GM12878 (cell line): ENCODE measurements around the gene TSLP. TPM values are rescaled to one million over a fixed set of nuclear protein-coding genes. Genes with fewer than 3 reads are reported as not detected.

Experiments used
- CHD4 ChIP-seq: fragments of 200-600 bp; sonication (generic); IDR thresholded peaks from 2 replicates; pipeline ENCODE4 v1.6.1; 2016; ENCODE audit warnings: mild to moderate bottlenecking
- EP300 ChIP-seq, 2 experiments: fragments of 150-350 bp in 1 of 2; IDR thresholded peaks; 2 replicates each; pipeline ENCODE4 v1.6.1; 2011 to 2012; ENCODE audit warnings: low read depth in 2 of 2, low read length in 2 of 2, borderline replicate concordance in 1 of 2, improper control_type of control experiment in 1 of 2, inconsistent platforms in 1 of 2; ENCODE audit not compliant: control insufficient read depth in 1 of 2
- IKZF1 ChIP-seq: fragments of 450-650 bp; conservative IDR thresholded peaks from 2 replicates; pipeline ENCODE4 v1.6.1; 2017; ENCODE audit warnings: antibody characterized with exemption, mild to moderate bottlenecking
- IRF4 ChIP-seq: IDR thresholded peaks from 2 replicates; pipeline ENCODE4 v1.6.1; 2011; ENCODE audit warnings: low read depth, low read length
- NFYA ChIP-seq: IDR thresholded peaks from 2 replicates; pipeline ENCODE4 v1.6.1; 2011; ENCODE audit warnings: low read depth, mild to moderate bottlenecking, low read length, improper control_type of control experiment, borderline replicate concordance
- NR2C2 ChIP-seq: IDR thresholded peaks from 2 replicates; pipeline ENCODE4 v1.6.1; 2011; ENCODE audit warnings: borderline replicate concordance, low read depth; ENCODE audit not compliant: control insufficient read depth, insufficient read length
- NR2F1 ChIP-seq: fragments of 450-650 bp; conservative IDR thresholded peaks from 2 replicates; pipeline ENCODE4 v1.6.1; 2017; ENCODE audit warnings: mild to moderate bottlenecking
- SIX5 ChIP-seq: IDR thresholded peaks from 2 replicates; pipeline ENCODE4 v1.6.1; 2011; ENCODE audit warnings: mild to moderate bottlenecking, low read depth, low read length, moderate library complexity; ENCODE audit not compliant: severe bottlenecking
- SMAD1 ChIP-seq: fragments of 450-650 bp; IDR thresholded peaks from 2 replicates; pipeline ENCODE4 v1.6.1; 2018; ENCODE audit warnings: mild to moderate bottlenecking, low read depth; ENCODE audit not compliant: partially characterized antibody
- ZNF207 ChIP-seq: fragments of 450-650 bp; IDR thresholded peaks from 2 replicates; pipeline ENCODE4 v1.6.1; 2014; ENCODE audit warnings: antibody characterized with exemption, mild to moderate bottlenecking, borderline replicate concordance
- polyA plus RNA-seq, 11 experiments: library from polyadenylated mRNA; depleted of rRNA in 4 of 11; unstranded in 6 of 11; stranded (reverse) in 5 of 11; fragments of >200 nt; fragmentation: Nextera tagmentation in 4 of 11; fragmentation: Illumina TruSeq in 1 of 11; extraction: Ambion mirVana in 4 of 11; extraction: Trizol in 1 of 11; gene quantifications; 1 replicate in 1 of 11; 2 replicates in 10 of 11; pipeline versions ENCODE4 v1.2.1 to v1.2.3, GENCODE V29; 2011 to 2016; ENCODE audit warnings: inconsistent platforms in 2 of 11, missing spikeins in 2 of 11, low read depth in 1 of 11
- total RNA-seq, 4 experiments: library from RNA; depleted of rRNA in 3 of 4; stranded (reverse); fragments of >200 nt in 3 of 4; fragmentation: Illumina TruSeq in 1 of 4; extraction: Trizol in 1 of 4; gene quantifications; 2 replicates each; pipeline versions ENCODE4 v1.2.1 to v1.2.3, GENCODE V29; 2013 to 2021
- TF ChIP-seq, protein P1 (sequence below): IDR thresholded peaks from 2 replicates; pipeline ENCODE4 v1.6.1; 2011; ENCODE audit warnings: low read depth, low read length, improper control_type of control experiment, borderline replicate concordance
- TF ChIP-seq, protein P2 (sequence below): fragments of 450-650 bp; conservative IDR thresholded peaks from 2 replicates; pipeline ENCODE4 v1.6.1; 2017; ENCODE audit warnings: mild to moderate bottlenecking, moderate library complexity
- TF ChIP-seq, protein P3 (sequence below): IDR thresholded peaks from 2 replicates; pipeline ENCODE4 v1.6.1; 2012; ENCODE audit warnings: low read depth, low read length, improper control_type of control experiment

The TSLP gene
- total and polyA plus RNA-seq, 10 of the 15 experiments (the other 5 are each of a cell fraction or from before 2014, with no cell fraction given): 0.05 to 0.32 TPM; not detected in 8

DNA sequence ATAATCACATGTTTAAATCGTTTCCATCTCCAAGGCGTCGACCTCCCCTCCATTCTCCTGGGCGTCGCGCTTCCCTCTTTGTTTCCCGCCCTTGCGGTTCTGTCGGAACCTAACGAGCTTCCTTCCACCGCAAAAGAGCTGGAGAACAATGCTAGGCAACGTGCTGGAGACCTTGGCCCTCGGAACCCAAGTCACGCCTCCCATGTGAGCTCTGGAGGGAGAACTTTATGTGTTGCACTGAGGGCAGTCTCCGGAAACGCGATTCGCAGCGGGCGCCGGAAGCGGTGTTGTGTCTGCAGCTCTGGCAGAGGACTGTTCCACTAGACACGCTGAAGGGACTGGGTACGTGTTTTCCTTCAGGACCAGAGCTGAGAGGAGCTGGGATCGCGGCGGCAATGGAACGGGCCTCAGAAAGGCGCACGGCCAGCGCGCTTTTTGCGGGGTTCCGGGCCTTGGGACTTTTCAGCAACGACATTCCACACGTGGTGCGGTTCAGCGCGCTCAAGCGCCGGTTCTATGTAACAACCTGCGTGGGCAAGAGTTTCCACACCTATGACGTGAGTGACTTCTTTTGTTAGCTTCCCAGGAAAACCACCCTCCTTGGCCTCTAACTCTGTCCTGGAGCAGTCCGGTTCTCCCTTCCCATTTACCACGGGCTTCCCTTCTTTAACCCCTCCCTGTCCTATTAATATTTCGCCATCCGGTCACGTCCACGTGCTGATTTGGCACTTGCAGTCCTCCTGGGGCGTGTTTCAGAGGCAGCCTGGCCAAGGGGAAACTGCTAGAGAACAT lies 20.7 kb downstream of the TSLP start, which contains the start of gene WDR36 (continued):
- TF ChIP-seq, protein P1, sequence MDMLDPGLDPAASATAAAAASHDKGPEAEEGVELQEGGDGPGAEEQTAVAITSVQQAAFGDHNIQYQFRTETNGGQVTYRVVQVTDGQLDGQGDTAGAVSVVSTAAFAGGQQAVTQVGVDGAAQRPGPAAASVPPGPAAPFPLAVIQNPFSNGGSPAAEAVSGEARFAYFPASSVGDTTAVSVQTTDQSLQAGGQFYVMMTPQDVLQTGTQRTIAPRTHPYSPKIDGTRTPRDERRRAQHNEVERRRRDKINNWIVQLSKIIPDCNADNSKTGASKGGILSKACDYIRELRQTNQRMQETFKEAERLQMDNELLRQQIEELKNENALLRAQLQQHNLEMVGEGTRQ: no peak
- TF ChIP-seq EP300 (IDR thresholded peaks at IDR 0.05; ENCODE audit: borderline replicate concordance in 1 of 2, control insufficient read depth in 1 of 2, low read depth in 2 of 2, low read length in 2 of 2) (no peak), NFYA (no peak), IKZF1 (peak; percentile 85), ZNF207 (peak; percentile 88; the same call in 1 of the 2 replicates), NR2C2 (no peak), IRF4 (peak; percentile 80), CHD4 (no peak), NR2F1 (peak; percentile 63), SIX5 (peak; percentile 68), SMAD1 (no peak)
- TF ChIP-seq, protein P2, sequence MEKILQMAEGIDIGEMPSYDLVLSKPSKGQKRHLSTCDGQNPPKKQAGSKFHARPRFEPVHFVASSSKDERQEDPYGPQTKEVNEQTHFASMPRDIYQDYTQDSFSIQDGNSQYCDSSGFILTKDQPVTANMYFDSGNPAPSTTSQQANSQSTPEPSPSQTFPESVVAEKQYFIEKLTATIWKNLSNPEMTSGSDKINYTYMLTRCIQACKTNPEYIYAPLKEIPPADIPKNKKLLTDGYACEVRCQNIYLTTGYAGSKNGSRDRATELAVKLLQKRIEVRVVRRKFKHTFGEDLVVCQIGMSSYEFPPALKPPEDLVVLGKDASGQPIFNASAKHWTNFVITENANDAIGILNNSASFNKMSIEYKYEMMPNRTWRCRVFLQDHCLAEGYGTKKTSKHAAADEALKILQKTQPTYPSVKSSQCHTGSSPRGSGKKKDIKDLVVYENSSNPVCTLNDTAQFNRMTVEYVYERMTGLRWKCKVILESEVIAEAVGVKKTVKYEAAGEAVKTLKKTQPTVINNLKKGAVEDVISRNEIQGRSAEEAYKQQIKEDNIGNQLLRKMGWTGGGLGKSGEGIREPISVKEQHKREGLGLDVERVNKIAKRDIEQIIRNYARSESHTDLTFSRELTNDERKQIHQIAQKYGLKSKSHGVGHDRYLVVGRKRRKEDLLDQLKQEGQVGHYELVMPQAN: peak; percentile 98
- TF ChIP-seq, protein P3, sequence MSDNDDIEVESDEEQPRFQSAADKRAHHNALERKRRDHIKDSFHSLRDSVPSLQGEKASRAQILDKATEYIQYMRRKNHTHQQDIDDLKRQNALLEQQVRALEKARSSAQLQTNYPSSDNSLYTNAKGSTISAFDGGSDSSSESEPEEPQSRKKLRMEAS: peak; percentile 89; the same call in 1 of the 2 replicates
